ENCODE results near the gene HMGCLL1. TPM values are rescaled to one million over a fixed set of nuclear protein-coding genes. Genes with fewer than 3 reads are reported as not detected.

Gene HMGCLL1
- total RNA-seq, 2 donors from 2014 or later = 1.8 to 2.3 TPM

GRCh38 chr6:55443238-55444134, 135.5 kb downstream of the HMGCLL1 start:
- WGBS, 2 donors = 43 to 48% methylated on average over 7 of the region's 7 CpGs
- H3K4me3 ChIP-seq = no peak overlapping the region
- no peaks in the 10 kb centered on the region for H3K36me3 ChIP-seq (replicated peaks in 1 of 2; ENCODE audit: insufficient read depth in 1 of 2, low read depth in 2 of 2)
- ATAC-seq (peak; percentile 67), DNase-seq (no peak)
- no peaks in the 10 kb centered on the region for H3K27me3 ChIP-seq
- no peaks in the 10 kb centered on the region for H3K9me3 ChIP-seq
- peaks cover 22% of the 10 kb centered on the region for H3K4me1 ChIP-seq
- intact Hi-C loops (cut with DNase I) = loop anchor here (10.0 kb wide), 1 partner anchor 511 kb away; no protein-coding TSS in a partner anchor
- TF ChIP-seq CTCF (IDR thresholded peaks at IDR 0.05) (no peak), POLR2A (IDR thresholded peaks at IDR 0.05) (no peak)
- no peak overlapping the region for H3K27ac ChIP-seq

DNA sequence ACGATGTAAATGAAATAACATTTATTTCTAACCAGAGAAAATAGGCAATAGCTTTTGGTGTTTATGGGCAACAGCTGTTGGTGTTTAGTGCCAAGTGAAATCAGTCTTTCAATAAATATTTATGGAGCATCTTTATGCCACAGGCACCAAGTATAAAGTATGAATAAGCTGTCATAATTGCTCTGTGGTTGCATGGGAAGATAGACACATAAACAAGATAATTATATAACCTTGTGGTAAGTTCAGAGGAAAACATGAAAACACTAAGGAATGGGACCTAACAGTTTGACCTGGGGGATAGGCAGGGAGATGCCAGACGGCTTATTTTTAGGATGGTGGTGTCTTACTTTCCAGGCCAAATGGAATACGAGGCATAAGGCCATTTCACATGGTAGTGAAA, 140.8 kb downstream of the HMGCLL1 start:
- ATAC-seq (no peak), DNase-seq (no peak)
- H3K9me3 ChIP-seq = no peaks in the 10 kb centered on the region
- no peaks in the 10 kb centered on the region for H3K27me3 ChIP-seq
- no peak overlapping the region for H3K27ac ChIP-seq
- H3K4me3 ChIP-seq = no peak overlapping the region
- TF ChIP-seq CTCF (IDR thresholded peaks at IDR 0.05) = no peak
- TF ChIP-seq POLR2A (IDR thresholded peaks at IDR 0.05) = no peak
- intact Hi-C loops (cut with DNase I) = no loop called here
- WGBS, 2 donors = 79 to 83% methylated on average over 3 of the region's 3 CpGs
- H3K36me3 ChIP-seq (replicated peaks in 1 of 2; ENCODE audit: insufficient read depth in 1 of 2, low read depth in 2 of 2) = no peaks in the 10 kb centered on the region
- peaks cover 7% of the 10 kb centered on the region for H3K4me1 ChIP-seq

DNA sequence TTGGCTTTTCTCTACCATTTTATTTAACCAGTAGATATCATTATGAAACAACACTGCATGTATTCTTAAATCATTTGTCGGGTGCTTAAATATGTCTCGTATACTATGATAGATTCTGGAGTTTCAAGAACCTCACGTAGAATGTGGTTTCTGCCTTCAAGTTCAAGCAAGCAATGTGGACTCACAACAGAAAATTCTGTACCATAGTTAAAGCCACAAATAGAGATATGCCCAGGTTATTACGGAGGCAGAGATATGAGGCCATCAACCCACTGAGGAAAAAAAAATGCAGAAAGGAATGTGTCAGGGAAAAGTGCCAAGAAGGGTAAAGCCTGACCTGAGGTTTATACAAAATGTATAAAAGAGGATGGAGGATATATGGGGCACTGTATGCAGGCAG, 141.9 kb downstream of the HMGCLL1 start:
- H3K4me1 ChIP-seq = no peaks in the 10 kb centered on the region
- ATAC-seq = no peak
- intact Hi-C loops (cut with DNase I) = no loop called here
- WGBS, 2 donors = 50 to 66% methylated on average over 4 of the region's 4 CpGs
- no peak overlapping the region for H3K4me3 ChIP-seq
- TF ChIP-seq CTCF (IDR thresholded peaks at IDR 0.05) (no peak), POLR2A (IDR thresholded peaks at IDR 0.05) (no peak)
- H3K27me3 ChIP-seq = no peaks in the 10 kb centered on the region
- no peaks in the 10 kb centered on the region for H3K36me3 ChIP-seq (replicated peaks in 1 of 2; ENCODE audit: insufficient read depth in 1 of 2, low read depth in 2 of 2)
- no peak for DNase-seq
- H3K27ac ChIP-seq = no peak overlapping the region
- no peaks in the 10 kb centered on the region for H3K9me3 ChIP-seq

- DNase-seq (no peak), ATAC-seq (no peak)
- no peaks in the 10 kb centered on the region for H3K4me1 ChIP-seq
- 63 to 66% methylated on average over 2 of the region's 2 CpGs for WGBS, 2 donors
- intact Hi-C loops (cut with DNase I) = no loop called here
- no peaks in the 10 kb centered on the region for H3K36me3 ChIP-seq (replicated peaks in 1 of 2; ENCODE audit: insufficient read depth in 1 of 2, low read depth in 2 of 2)
- H3K27me3 ChIP-seq = no peaks in the 10 kb centered on the region
- no peaks in the 10 kb centered on the region for H3K9me3 ChIP-seq
- TF ChIP-seq CTCF (IDR thresholded peaks at IDR 0.05) = no peak
- TF ChIP-seq POLR2A (IDR thresholded peaks at IDR 0.05) = no peak
- no peak overlapping the region for H3K4me3 ChIP-seq
- H3K27ac ChIP-seq = no peak overlapping the region
These were observed 145.4 kb downstream of the HMGCLL1 start for GRCh38 chr6:55433446-55434130.
